Endothelial cell (in vitro differentiated cells): ENCODE data around the gene ATG9A. TPM values are rescaled to one million over a fixed set of nuclear protein-coding genes. Genes with fewer than 3 reads are reported as not detected.

Source experiments
- DNase-seq: peaks from one replicate; pipeline ENCODE4 v3.0.0; 2021; ENCODE audit warnings: low spot score
- H3K27ac Mint-ChIP-seq: one replicate; pipeline ENCODE4 v1.8.0; 2021; ENCODE audit warnings: mixed read lengths, inconsistent platforms; ENCODE audit not compliant: unreplicated experiment
- H3K27me3 Mint-ChIP-seq: one replicate; pipeline ENCODE4 v1.8.0; 2021; ENCODE audit warnings: mild to moderate bottlenecking, moderate library complexity, mixed read lengths, inconsistent platforms; ENCODE audit not compliant: unreplicated experiment
- H3K36me3 Mint-ChIP-seq: one replicate; pipeline ENCODE4 v1.8.0; 2021; ENCODE audit warnings: mild to moderate bottlenecking, low read depth, mixed read lengths, inconsistent platforms; ENCODE audit not compliant: unreplicated experiment
- H3K4me1 Mint-ChIP-seq: one replicate; pipeline ENCODE4 v1.8.0; 2021; ENCODE audit warnings: mild to moderate bottlenecking, mixed read lengths, inconsistent platforms; ENCODE audit not compliant: unreplicated experiment
- H3K4me3 Mint-ChIP-seq: one replicate; pipeline ENCODE4 v1.8.0; 2021; ENCODE audit warnings: mild to moderate bottlenecking, mixed read lengths, inconsistent platforms; ENCODE audit not compliant: unreplicated experiment
- H3K9me3 Mint-ChIP-seq: one replicate; pipeline ENCODE4 v1.8.0; 2021; ENCODE audit warnings: mixed read lengths, inconsistent platforms; ENCODE audit not compliant: unreplicated experiment
- total RNA-seq: library from RNA; stranded (reverse); fragmentation: NEBNext Ultra II Directional; extraction: Animal tissue kit (Norgen Biotek cat#: 25700); gene quantifications from one replicate; pipeline ENCODE4 v1.2.1, GENCODE V29; 2021; ENCODE audit not compliant: unreplicated experiment
- TF ChIP-seq, protein P1 (sequence below): fragments of 200-600 bp; sonication (generic); IDR thresholded peaks from one replicate; pipeline ENCODE4 v1.5.0; 2021; ENCODE audit warnings: antibody characterized with exemption; ENCODE audit not compliant: unreplicated experiment

ATG9A gene
- total RNA-seq, 1 donor from 2014 or later: 48.5 TPM

DNA sequence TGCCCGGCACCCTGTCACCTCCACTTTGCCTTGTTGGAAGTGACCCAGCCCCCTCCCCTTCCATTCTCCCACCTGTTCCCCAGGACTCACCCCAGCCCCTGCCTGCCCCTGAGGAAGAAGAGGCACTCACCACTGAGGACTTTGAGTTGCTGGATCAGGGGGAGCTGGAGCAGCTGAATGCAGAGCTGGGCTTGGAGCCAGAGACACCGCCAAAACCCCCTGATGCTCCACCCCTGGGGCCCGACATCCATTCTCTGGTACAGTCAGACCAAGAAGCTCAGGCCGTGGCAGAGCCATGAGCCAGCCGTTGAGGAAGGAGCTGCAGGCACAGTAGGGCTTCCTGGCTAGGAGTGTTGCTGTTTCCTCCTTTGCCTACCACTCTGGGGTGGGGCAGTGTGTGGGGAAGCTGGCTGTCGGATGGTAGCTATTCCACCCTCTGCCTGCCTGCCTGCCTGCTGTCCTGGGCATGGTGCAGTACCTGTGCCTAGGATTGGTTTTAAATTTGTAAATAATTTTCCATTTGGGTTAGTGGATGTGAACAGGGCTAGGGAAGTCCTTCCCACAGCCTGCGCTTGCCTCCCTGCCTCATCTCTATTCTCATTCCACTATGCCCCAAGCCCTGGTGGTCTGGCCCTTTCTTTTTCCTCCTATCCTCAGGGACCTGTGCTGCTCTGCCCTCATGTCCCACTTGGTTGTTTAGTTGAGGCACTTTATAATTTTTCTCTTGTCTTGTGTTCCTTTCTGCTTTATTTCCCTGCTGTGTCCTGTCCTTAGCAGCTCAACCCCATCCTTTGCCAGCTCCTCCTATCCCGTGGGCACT, 46.9 kb downstream of the ATG9A start:
- peak; percentile 18 for DNase-seq
- Mint-ChIP-seq H3K4me1 (peaks cover 28% of the 10 kb centered on the region), H3K36me3 (peaks cover 37% of the 10 kb centered on the region), H3K9me3 (no peaks in the 10 kb centered on the region), H3K27ac (peak overlapping the region; percentile 57), H3K27me3 (peaks cover 15% of the 10 kb centered on the region), H3K4me3 (peak overlapping the region; percentile 77)
- TF ChIP-seq, protein P1, sequence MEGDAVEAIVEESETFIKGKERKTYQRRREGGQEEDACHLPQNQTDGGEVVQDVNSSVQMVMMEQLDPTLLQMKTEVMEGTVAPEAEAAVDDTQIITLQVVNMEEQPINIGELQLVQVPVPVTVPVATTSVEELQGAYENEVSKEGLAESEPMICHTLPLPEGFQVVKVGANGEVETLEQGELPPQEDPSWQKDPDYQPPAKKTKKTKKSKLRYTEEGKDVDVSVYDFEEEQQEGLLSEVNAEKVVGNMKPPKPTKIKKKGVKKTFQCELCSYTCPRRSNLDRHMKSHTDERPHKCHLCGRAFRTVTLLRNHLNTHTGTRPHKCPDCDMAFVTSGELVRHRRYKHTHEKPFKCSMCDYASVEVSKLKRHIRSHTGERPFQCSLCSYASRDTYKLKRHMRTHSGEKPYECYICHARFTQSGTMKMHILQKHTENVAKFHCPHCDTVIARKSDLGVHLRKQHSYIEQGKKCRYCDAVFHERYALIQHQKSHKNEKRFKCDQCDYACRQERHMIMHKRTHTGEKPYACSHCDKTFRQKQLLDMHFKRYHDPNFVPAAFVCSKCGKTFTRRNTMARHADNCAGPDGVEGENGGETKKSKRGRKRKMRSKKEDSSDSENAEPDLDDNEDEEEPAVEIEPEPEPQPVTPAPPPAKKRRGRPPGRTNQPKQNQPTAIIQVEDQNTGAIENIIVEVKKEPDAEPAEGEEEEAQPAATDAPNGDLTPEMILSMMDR: no peak

DNA sequence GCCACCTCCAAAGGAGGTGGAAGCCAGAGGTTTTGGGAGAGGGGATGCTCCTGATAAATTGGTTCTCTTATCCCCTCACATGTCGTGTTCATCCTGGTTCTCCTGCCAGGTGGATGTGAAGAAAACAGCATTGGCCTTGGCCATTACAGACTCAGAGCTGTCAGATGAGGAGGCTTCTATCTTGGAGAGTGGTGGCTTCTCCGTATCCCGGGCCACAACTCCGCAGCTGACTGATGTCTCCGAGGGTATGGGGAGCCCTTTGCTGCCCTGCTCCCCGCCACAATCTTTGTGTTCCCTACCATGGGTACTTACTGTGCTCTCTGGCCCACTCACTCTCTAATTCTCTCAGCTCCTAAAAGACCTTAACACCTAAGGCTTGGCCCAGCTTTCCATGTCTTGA, 47.9 kb downstream of the ATG9A start:
- Mint-ChIP-seq H3K4me3 (no peak overlapping the region), H3K9me3 (no peaks in the 10 kb centered on the region), H3K36me3 (peaks cover 41% of the 10 kb centered on the region), H3K27ac (peak overlapping the region; percentile 65), H3K4me1 (peaks cover 29% of the 10 kb centered on the region), H3K27me3 (peaks cover 17% of the 10 kb centered on the region)
- DNase-seq: no peak
- TF ChIP-seq, protein P1: no peak

DNA sequence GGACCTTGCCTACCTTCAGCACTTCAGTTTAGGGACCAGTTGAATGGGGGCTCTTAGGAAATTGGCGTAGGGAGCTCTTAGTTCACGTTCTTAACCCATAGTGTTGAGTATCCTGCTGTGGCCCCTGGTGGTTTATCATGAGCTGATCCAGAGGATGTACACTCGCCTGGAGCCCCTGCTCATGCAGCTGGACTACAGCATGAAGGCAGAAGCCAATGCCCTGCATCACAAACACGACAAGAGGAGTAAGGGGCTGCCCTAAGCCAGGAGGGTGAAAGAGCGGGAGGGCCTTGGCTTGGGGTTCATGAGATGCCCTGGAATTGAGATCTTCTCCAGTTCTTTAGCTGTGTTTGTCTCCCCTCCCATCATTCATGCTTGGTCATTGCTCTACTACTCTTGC, 48.5 kb downstream of the ATG9A start:
- no peak for DNase-seq
- TF ChIP-seq, protein P1: no peak
- peak overlapping the region; percentile 65 for H3K27ac Mint-ChIP-seq
- H3K4me3 Mint-ChIP-seq: no peak overlapping the region
- peaks cover 30% of the 10 kb centered on the region for H3K4me1 Mint-ChIP-seq
- H3K36me3 Mint-ChIP-seq: peaks cover 42% of the 10 kb centered on the region
- H3K9me3 Mint-ChIP-seq: no peaks in the 10 kb centered on the region
- peaks cover 18% of the 10 kb centered on the region for H3K27me3 Mint-ChIP-seq

DNA sequence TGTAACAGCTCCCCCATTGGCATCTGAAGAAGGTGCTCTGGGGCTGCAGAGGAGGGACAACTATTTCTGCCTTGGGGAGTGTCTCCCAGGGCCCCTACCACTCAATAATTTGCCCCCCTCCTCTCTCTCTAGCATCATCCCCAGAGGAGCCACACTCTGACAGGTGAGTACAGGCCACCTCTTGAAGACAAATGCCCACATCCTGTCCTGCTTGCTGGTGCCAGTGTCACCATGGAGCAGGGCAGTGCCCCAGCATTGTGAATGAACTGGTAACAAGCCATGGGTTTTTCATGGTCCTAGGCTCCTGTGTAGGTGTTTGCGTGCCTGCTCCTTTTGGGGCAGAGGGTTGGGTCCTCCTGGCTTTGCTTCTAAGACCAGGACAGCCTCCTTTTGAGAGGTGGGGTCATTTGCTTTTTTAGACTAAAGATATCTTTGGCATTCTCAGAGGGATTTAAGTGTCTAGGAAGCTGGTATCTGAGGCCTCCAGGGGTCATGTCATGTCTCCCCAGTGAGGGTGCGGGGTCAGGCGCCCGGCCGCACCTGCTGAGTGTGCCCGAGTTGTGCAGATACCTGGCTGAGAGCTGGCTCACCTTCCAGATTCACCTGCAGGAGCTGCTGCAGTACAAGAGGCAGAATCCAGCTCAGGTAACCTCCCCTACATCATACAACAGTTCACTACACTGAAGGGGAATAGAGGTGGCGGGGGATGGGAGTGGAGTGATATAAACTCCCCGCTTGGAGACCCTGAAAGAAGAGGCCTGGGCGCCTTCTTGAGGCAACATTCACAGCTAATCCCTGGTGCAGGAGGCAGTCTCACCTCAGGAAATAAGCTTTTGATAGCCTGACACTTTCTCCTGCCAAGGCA, 49.6 kb downstream of the ATG9A start:
- peaks cover 19% of the 10 kb centered on the region for H3K27me3 Mint-ChIP-seq
- peak overlapping the region; percentile 87 for H3K27ac Mint-ChIP-seq
- peaks cover 49% of the 10 kb centered on the region for H3K36me3 Mint-ChIP-seq
- H3K4me3 Mint-ChIP-seq: peak overlapping the region; percentile 94
- TF ChIP-seq, protein P1: no peak
- DNase-seq: no peak
- H3K9me3 Mint-ChIP-seq: no peaks in the 10 kb centered on the region
- peaks cover 41% of the 10 kb centered on the region for H3K4me1 Mint-ChIP-seq
